OCI-M2 (cell line): ENCODE measurements around the gene MARVELD3.
"Not testable (repeated sequence)": the region's sequence is repeated elsewhere in the genome, so short reads cannot be mapped to it uniquely, and the experiment has no call there.

Source experiments
- DNase-seq: peaks from one replicate; lab custom pipeline; 2025; ENCODE audit not compliant: unreplicated experiment; lab: John Stamatoyannopoulos, UW

The MARVELD3 gene

DNA sequence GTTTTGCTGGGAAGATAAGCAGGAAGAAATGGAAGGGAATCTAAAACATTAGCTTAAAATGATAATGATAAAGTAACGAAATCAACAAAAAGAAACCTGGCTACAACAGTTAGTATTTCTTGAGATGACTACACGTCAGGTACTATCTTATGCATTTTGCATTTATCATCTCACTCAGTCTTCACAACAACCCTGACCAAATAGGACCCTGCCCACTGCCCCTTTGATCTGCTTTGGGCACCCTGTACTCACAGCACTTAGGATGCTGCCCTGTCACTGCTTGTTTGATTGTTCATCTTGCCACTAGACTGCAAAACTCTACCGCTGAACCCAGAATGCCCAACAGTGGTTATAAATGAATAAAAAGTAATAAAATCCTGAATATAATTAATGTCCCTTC is 45.2 kb downstream of the MARVELD3 start:
- DNase-seq = no peak

DNA sequence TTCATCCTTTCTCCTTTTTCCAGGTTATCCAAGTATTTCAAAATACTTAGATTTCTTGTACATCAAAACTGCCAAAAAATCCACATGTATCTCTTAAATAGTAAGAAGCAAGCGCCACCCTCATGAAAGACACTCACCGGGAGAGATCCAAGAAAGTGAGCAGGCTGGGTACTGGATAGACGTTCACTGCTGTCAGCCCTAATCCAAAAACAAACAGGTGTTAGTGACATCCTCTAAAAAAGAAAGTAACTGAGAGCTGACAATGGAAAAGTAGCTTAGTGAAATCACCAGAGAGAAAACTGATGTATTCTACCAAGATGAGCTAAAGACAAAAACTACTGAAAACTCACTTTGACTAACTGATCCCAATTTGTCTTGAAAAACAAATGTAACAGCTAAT is 46.1 kb downstream of the MARVELD3 start:
- no peak for DNase-seq

DNA sequence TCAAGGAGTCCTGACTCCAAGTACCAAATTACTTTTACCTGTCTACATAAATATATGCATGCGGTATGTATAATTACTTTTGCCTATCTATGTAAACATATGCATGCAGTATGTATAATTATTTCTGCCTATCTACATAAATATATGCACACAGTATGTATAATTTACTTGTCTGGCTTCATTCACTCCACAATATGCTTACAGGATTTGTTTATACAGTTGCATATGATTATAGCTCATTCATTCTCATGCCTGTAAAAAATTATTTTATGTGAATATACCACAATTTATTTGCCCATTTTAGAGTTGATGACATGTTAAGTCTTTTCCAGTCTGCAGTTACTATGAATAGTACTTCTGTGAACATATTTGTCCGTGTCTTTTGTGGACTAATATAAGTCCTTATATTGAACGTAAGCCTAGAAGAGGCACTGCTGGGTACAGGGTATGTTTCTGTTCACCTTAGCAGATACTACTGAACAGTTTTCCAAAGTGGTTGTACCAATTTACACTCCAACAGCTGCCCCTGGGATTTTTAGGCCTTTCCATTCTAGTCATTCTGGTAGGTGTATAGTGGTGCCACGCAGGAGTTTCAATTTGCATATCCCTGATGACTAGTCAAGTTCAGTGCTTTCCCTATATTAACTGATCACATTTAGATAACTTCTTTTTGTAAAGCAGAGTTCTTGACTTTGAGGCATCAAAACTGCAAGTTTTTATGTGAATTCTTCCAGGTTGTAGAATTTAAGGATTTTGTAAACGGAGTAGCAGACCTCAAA is 47.0 kb downstream of the MARVELD3 start:
- no peak for DNase-seq

DNA sequence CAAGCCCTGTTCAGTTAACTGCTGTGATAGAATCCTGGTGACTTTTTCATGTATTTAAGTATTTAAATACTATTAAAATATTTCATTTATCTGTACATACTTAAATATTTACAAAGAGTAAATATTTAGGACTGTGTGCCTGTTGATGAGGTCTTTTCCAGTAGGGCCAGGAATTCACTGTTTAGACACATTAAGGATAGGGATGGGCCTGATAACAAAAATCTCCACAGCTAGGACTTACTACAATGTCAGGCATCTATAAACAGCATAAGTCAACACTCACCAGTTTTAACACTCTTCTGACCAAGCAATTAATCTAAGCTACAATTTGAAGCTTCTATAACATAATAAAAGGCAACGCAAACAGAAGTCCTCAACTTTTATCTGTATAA is 47.6 kb downstream of the MARVELD3 start:
- DNase-seq = no peak

DNA sequence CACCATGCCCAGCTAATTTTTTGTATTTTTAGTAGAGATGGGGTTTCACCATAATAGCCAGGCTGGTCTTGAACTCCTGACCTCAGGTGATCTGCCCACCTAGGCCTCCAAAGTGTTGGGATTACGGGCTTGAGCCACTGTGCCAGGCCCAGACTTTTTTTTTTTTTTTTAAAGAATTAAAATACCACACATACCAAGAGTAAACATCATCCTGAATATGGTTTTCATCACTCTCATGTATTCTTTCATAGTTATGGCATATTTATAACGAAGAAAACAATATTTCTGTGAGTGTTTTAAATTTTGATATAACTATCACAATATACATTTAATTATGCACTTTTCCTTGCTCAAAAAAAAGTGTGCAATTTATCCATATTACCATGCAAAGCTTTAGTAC is 48.2 kb downstream of the MARVELD3 start:
- no peak for DNase-seq

DNA sequence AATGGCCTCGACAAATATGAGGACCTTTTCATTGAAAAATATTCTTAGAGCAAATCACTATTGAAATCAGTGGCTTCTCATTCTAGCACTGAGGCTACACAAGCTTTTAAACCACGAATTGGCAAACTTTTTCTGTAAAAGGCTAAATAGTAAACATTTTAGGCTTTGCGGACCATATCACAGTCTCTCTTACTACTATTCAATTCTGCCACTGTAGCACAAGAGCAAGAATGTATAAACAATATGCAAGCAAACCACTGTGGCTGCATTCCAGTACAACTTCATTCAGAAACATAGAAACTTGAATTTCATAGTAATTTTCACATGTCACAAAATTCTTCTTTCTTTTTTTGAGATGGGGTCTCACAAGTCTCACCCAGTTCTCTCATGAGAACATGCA is 49.4 kb downstream of the MARVELD3 start:
- DNase-seq = no peak

DNA sequence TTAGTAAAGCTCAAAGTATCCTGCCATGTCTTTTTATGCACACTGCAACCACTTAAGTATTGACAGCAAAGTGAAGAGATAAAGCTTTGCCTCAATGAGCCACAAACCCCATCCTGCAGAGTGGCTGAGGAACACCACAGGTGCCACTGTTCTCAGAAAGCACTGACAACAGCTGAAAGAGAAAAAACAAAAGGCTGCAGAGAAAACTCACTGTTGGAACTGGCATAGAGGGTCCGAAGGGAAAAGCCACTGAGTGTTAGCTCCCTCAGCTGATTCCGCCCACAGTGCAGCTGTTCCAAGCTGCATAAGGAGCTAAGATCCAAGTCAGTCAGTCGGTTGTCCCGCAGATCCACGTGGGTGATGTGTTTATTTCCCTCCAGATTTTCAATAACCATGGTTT is 50.3 kb downstream of the MARVELD3 start:
- no peak for DNase-seq

DNA sequence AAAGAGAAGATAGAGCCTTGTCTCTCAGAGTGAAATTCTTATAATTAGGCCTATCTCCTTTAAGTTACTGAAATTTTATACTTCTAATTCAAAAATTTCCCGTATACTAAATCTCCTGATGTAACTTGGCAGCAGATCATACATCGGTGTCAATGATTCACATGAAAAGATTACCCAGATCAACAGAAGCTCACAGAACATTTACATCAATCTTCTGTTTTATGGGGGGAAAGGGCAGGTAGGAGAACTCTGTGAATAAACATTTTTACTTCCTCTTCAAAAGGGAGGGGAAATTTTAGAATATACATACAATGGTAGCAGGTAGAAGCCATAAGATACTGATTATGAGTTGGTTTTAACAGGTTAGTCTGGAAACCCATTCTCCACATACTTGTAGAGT is 55.4 kb downstream of the MARVELD3 start:
- DNase-seq = no peak

DNA sequence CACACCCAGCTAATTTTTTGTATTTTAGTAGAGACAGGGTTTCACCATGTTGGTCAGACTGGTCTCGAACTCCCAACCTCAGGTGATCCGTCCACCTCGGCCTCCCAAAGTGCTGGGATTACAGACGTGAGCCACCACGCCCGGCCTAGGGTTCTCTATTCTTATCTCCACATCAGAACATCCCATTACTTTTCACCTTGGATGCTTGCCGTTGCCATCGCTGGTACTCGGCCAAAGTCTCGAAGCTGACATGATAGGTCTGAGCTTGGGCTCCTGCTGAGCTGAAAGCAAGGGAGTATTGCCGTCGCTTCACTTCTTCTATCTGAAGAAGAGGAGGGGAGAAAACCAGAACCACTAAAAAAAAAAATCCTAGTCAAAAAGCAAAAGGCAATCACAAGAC is 58.3 kb downstream of the MARVELD3 start:
- not testable (repeated sequence) for DNase-seq
